Esophagus (tissue), 2 donors: ENCODE data around the gene IL2RA. TPM values are rescaled to one million over a fixed set of nuclear protein-coding genes. Genes with fewer than 3 reads are reported as not detected.
A peak's percentile ranks its signal among the peaks of the same experiment; 100 is the strongest.

Experiments
- H3K27ac ChIP-seq, 2 donors: one replicate each; pipeline ENCODE4 v1.5.1; 2013; ENCODE audit warnings: low read depth in 2 of 2, mild to moderate bottlenecking in 2 of 2, inconsistent platforms in 1 of 2, low read length in 1 of 2, moderate library complexity in 1 of 2
- H3K27me3 ChIP-seq, 2 donors: one replicate each; pipeline ENCODE4 v1.6.1; 2013; ENCODE audit warnings: low read length in 2 of 2, control low read depth in 1 of 2, mild to moderate bottlenecking in 1 of 2; ENCODE audit not compliant: insufficient read depth in 2 of 2, control insufficient read depth in 1 of 2
- H3K36me3 ChIP-seq, 2 donors: one replicate each; pipeline ENCODE4 v1.6.1; 2013; ENCODE audit warnings: low read length in 1 of 2; ENCODE audit not compliant: control insufficient read depth in 2 of 2, insufficient read depth in 2 of 2
- H3K4me1 ChIP-seq, 2 donors: one replicate each; pipeline ENCODE4 v1.6.1; 2013; ENCODE audit warnings: low read length in 1 of 2; ENCODE audit not compliant: control insufficient read depth in 2 of 2, insufficient read depth in 2 of 2
- H3K4me3 ChIP-seq, 2 donors: one replicate each; pipeline ENCODE4 v1.5.1; 2013; ENCODE audit warnings: low read length in 2 of 2, mild to moderate bottlenecking in 2 of 2, low read depth in 1 of 2, moderate library complexity in 1 of 2
- H3K9me3 ChIP-seq, 2 donors: one replicate each; pipeline ENCODE4 v1.6.1; 2013; ENCODE audit warnings: mild to moderate bottlenecking in 2 of 2, low read depth in 1 of 2, low read length in 1 of 2, moderate library complexity in 1 of 2; ENCODE audit not compliant: control insufficient read depth in 2 of 2, insufficient read depth in 1 of 2
- WGBS, 2 donors: extraction: QIAGEN DNeasy Blood & Tissue Kit; methylation state at CpG; one replicate each; pipeline ENCODE4 v1.1.7; 2013; 5-methylcytosine and 5-hydroxymethylcytosine counted together
- polyA plus RNA-seq, 2 donors: library from polyadenylated mRNA; stranded (reverse); fragments of 200-250 nt; gene quantifications; one replicate each; pipeline ENCODE4 v1.2.3, GENCODE V29; 2013
- donor health status: healthy with polysubstance abuse.
- donor health status: Bipolar disorder and iron deficiency.

IL2RA gene
- polyA plus RNA-seq, 2 donors = 0.16 to 0.18 TPM

- Histone ChIP-seq H3K27ac (no peak overlapping the region), H3K4me3 (no peak overlapping the region), H3K36me3 (no peaks in the 10 kb centered on the region), H3K9me3 (no peaks in the 10 kb centered on the region), H3K4me1 (no peaks in the 10 kb centered on the region), H3K27me3 (no peaks in the 10 kb centered on the region)
- WGBS, 2 donors = 83 to 86% methylated on average over 13 of the region's 13 CpGs
These were observed 26.9 kb downstream of the IL2RA start for GRCh38 chr10:6035101-6035834.

DNA sequence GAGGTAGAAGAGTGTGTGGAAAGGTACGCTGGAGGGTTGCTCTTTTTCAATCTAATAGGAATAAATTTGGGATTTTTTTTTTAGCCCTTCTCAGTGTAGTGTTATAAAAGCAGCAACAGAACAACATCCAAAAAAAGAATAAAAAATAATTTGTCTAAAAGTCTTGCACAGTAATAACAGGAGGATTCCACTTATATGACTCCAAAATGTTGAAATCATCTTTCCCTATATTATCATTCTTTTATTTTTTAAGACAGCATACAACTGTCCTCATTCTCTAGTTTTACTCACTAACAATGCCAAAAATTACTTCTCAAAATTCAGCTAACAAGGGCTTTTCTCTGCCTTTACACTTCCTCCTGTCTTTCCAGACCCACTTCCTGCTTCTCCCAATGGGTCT, 27.8 kb downstream of the IL2RA start:
- no peaks in the 10 kb centered on the region for H3K9me3 ChIP-seq
- no peaks in the 10 kb centered on the region for H3K27me3 ChIP-seq
- no peak overlapping the region for H3K27ac ChIP-seq
- WGBS, 2 donors = 65% methylated on average over 1 of the region's 1 CpG
- no peaks in the 10 kb centered on the region for H3K36me3 ChIP-seq
- no peaks in the 10 kb centered on the region for H3K4me1 ChIP-seq
- H3K4me3 ChIP-seq = no peak overlapping the region

- Histone ChIP-seq H3K4me3 (no peak overlapping the region), H3K27me3 (no peaks in the 10 kb centered on the region), H3K4me1 (no peaks in the 10 kb centered on the region), H3K9me3 (no peaks in the 10 kb centered on the region), H3K27ac (no peak overlapping the region), H3K36me3 (no peaks in the 10 kb centered on the region)
- 38 to 42% methylated on average over 3 of the region's 3 CpGs for WGBS, 2 donors
These were observed 28.2 kb downstream of the IL2RA start for GRCh38 chr10:6033954-6034353.

- no peak overlapping the region for H3K27ac ChIP-seq
- no peaks in the 10 kb centered on the region for H3K27me3 ChIP-seq
- no peaks in the 10 kb centered on the region for H3K36me3 ChIP-seq
- no peaks in the 10 kb centered on the region for H3K4me1 ChIP-seq
- H3K9me3 ChIP-seq = no peaks in the 10 kb centered on the region
- H3K4me3 ChIP-seq = no peak overlapping the region
These were observed 31.2 kb downstream of the IL2RA start for GRCh38 chr10:6030940-6031339.

DNA sequence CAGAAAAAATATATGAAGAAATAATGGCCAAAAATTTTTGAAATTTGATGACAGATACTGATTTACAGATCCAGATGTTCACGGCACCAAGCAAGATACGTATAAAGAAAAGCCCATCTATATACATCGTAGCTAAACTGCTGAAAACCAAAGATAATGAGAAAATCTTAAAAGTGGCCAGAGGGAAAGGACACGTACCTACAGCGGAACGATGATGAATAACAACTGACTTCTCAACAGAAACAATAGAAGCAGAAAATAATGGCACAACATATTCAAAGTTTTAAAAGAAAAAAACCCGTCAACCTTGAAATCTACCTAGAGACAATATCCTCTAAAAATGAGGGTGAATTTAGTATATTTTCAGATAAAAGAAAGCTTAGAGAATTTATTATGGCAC, 31.9 kb downstream of the IL2RA start:
- Histone ChIP-seq H3K4me1 (no peaks in the 10 kb centered on the region), H3K36me3 (no peaks in the 10 kb centered on the region), H3K27ac (no peak overlapping the region), H3K4me3 (no peak overlapping the region), H3K9me3 (no peaks in the 10 kb centered on the region), H3K27me3 (no peaks in the 10 kb centered on the region)
- 94 to 95% methylated on average over 7 of the region's 7 CpGs for WGBS, 2 donors

GRCh38 chr10:6027929-6028328, 34.2 kb downstream of the IL2RA start:
- H3K36me3 ChIP-seq = no peaks in the 10 kb centered on the region
- H3K27me3 ChIP-seq = no peaks in the 10 kb centered on the region
- H3K27ac ChIP-seq = no peak overlapping the region
- no peaks in the 10 kb centered on the region for H3K9me3 ChIP-seq
- H3K4me3 ChIP-seq = no peak overlapping the region
- WGBS, 2 donors = 80 to 84% methylated on average over 6 of the region's 6 CpGs
- no peaks in the 10 kb centered on the region for H3K4me1 ChIP-seq

DNA sequence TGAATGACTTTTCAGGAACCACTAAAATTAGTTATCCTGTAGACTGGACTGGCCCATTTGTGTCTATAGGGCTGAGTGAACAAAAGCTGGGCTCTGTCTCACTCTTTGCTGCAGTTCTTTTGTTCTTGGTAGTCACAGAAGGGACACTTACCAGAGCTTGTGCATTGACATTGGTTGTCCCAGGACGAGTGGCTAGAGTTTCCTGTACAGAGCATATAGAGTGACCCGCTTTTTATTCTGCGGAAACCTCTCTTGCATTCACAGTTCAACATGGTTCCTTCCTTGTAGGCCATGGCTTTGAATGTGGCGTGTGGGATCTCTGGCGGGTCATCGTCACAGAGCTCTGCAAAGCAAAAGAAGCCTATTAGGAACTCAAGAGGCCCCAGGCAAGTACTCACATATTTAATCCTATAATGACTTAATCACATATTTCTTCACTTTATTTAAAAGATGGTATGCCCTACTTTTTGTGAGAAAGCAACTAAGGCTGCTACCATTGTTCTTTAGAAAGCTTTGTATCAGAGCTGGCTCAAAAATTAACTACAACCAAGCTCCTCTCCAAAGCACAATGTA, 36.4 kb downstream of the IL2RA start:
- Histone ChIP-seq H3K27ac (no peak overlapping the region), H3K27me3 (no peaks in the 10 kb centered on the region), H3K4me1 (no peaks in the 10 kb centered on the region), H3K36me3 (no peaks in the 10 kb centered on the region), H3K4me3 (no peak overlapping the region), H3K9me3 (no peaks in the 10 kb centered on the region)
- WGBS, 2 donors = 85 to 86% methylated on average over 6 of the region's 6 CpGs

- Histone ChIP-seq H3K9me3 (no peaks in the 10 kb centered on the region), H3K4me1 (no peaks in the 10 kb centered on the region), H3K27me3 (no peaks in the 10 kb centered on the region), H3K36me3 (peaks cover 0 to 2% of the 10 kb centered on the region in 2 donors), H3K4me3 (no peak overlapping the region), H3K27ac (no peak overlapping the region)
- WGBS, 2 donors = 67 to 80% methylated on average over 10 of the region's 10 CpGs
These were observed 37.9 kb downstream of the IL2RA start for GRCh38 chr10:6024334-6024682.

DNA sequence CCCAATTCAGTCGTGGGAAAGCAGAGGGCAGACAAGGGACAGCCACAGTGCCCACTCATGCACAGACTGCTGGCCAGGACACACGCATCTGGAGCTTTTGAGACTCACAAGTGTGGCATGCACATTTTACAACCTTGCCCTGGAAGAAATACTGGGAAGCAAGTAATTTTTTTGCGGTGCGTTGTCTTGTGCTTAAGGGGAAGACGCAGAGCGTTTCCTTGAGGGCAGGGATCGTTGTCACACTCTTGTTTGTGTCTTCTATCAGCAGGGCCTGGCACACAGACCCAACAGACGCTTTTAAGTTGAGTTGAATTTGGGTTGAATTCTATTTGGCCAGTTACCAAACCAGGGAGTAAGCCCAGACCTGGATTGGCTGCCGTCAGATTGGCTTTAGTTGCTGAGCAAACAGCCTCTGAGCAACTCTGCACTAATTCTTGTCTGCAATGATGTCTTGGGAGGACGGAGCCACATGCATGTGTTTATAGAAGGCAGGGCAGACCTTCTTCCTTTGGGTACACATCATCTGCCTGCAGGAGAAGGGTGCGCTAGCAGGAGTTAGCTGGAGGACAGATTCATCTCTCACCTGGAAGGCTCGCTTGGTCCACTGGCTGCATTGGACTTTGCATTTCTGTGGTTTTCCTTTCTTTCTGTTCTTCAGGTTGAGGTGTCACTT, 38.4 kb downstream of the IL2RA start:
- H3K27ac ChIP-seq = peak overlapping the region in 1 of 2 donors; percentile 37
- peaks cover 0 to 2% of the 10 kb centered on the region in 2 donors for H3K36me3 ChIP-seq
- 51 to 62% methylated on average over 12 of the region's 12 CpGs for WGBS, 2 donors
- no peaks in the 10 kb centered on the region for H3K4me1 ChIP-seq
- H3K27me3 ChIP-seq = no peaks in the 10 kb centered on the region
- no peak overlapping the region for H3K4me3 ChIP-seq
- H3K9me3 ChIP-seq = no peaks in the 10 kb centered on the region

- no peaks in the 10 kb centered on the region for H3K9me3 ChIP-seq
- WGBS, 2 donors = 37 to 41% methylated on average over 3 of the region's 3 CpGs
- H3K36me3 ChIP-seq = peaks cover 0 to 2% of the 10 kb centered on the region in 2 donors
- H3K27ac ChIP-seq = peak overlapping the region; percentile 24 to 44
- H3K27me3 ChIP-seq = no peaks in the 10 kb centered on the region
- no peak overlapping the region for H3K4me3 ChIP-seq
- H3K4me1 ChIP-seq = no peaks in the 10 kb centered on the region
These were observed 39.5 kb downstream of the IL2RA start for GRCh38 chr10:6022660-6023059.
